ENCODE measurements around the gene ZNF732.
A peak's percentile ranks its signal among the peaks of the same experiment; 100 is the strongest.
"Not testable (repeated sequence)": the region's sequence is repeated elsewhere in the genome, so short reads cannot be mapped to it uniquely, and the experiment has no call there.

The ZNF732 gene

DNA sequence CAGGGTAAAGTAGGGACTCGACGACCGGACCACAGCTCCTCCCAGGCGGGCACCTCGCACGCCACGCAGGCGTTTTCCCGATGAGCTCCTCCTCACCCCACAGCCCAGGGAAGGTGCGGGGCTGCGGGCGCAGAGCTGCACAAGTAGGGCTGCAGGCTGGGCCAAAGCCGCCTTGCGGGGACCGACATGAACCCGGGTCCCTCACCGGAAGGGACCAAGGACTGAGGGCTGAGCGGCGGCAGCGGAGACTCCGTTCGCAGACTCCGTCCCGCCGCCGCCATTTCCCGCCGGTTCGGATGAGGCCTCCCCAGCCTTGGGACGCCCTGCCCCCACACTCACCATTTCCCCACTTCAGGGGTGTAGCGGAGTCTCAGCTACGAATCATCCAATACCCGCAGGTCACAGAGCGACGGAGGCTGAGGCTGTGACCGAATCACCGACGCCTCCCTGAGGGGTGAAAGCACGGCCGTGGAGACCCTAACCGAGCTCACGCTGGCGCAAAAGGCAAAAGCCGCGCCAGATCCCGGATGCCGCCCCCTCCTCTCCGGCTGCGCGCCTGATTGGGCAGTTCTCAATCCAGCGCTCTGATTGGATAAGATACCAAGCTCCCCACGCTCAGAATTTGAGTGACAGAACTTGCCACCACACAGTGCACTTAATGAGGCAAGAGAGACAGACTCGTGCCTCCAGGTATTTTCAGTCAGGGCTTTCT is at the start of gene ZNF732:
TSS of gene ZNF732 (minus strand) at position 506 of the 712 bp plus-strand sequence. CDS start at position 342, 164 bp downstream.
- peak; percentile 19 to 39 for DNase-seq

DNA sequence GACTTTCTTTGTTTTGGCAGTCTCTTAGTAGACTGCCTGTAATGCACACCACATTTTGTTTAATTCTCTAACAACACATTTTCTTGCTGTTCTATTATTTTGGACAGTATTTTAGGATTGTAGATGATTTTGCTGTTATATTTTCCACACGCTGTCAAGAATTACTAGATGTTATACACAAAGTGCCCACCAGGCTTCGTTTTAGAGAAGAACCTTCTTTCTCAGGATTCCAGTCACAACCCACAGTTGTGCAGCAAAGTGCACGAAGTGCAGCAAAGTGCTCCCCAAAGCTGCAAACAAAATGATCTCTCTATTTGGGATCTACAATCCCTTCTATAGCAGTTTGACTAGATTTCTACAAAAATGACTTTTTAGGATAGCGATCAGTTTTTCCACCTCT is 34.7 kb upstream of the ZNF732 start:
- DNase-seq = no peak

DNA sequence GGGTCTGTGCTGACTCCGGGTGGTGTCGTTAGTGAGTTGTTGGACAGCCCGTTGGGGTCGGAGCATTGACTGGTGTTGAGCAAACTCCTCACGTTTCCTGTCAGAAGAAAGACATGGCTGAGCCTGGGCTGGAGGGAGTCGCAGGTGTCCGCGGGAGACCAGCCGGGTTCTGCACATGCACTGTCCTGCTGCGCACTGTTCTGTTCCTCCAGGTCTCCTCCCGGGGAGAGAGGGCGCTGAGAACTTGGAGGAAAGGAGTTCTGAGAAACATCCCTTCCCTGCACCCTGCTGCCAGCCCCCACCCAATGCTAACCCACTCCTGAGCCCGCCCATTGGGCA is 33.5 kb upstream of the ZNF732 start:
- DNase-seq = no peak

DNA sequence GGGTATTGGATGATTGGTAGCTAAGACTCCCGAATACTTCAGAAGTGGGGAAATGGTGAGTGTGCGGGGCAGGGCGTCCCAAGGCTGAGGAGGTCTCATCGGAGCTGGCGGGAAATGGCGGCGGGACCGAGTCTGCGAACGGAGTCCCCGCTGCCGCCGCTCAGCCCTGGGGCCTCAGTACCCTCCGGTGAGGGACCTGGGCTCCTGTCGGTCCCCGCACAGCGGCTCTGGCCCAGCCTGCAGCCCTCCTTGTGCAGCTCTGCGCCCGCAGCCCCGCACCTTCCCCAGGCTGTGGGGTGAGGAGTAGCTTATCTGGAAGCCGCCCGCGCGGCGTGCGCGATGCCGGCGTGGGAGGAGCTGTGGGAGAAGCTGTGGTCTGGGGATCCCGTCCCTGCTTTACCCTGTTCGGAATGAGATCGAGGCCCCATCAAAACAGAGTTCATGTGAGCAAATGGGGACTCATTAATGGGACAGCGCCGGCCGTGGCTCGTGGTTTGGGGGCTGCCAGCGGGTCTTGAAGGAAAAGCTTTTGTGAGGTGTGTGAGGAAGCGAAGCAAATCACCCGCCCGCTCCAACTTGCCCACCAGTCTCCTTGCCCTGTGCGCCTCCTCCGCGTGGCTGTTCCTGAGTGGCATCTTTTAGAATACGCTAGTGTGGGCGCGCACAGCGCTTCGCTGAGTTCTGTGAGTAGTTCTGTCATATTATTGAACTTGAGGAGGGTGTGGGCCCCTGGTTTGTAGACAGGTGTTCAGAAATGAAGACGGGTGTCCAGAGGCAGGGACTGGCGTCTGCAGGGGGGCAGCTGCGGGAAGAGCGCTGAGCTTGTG is 32.9 kb upstream of the ZNF732 start:
- DNase-seq = no peak

DNA sequence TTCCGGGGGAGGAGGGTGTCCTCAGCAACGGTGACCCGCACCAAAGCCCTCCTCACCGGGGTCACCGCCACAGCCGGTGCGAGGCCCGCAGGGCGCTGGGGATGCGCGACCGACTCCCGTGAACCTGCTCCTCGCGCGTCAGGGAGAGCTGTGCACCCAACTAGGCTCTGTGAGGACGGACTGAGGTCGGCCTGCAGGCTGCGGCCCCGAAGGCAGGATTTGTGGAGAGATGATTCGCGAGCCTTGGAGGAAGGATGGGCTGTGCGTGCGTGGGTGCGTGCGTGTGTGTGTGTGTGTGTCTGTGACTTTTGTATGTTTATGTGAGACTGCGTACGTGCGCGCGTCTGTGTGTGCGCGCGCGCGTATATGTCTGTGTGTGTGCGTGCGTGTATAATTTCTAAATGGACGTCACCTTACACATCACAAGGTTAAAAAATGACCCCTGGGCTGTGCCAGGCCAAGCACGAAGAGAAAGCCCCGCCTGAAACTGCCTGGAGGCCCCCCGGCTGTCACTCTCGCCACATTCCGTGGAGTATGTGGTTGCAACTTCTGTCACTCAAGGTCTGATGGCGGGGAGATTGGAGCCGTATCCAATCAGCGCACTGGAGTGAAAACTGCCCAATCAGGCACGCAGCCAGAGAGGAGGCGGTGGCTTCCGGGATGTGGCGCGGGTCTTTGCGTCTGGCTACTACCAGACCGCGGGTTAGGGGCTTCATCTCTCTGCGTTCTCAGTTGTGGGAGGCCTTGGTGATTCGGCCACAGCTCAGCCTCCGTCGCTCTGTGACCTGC is 32.1 kb upstream of the ZNF732 start, which contains the start of gene ZNF141:
TSS of gene ZNF141 (plus strand) at position 672 of the 789 bp plus-strand sequence. CDS start 170 bp downstream, outside the sequence.
- DNase-seq = peak; percentile 94 to 99

DNA sequence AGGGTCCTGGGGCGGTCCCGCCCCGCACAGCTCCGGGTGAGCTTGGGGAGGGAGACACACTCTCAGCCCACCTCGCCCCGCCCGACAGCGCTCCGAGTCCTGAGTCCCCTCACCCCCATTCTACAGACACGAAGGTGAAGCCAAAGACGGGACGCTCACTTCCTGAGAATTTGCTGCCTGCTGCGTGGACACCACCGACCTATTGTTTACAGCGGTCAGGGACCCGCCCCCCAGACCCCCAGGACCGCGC is 31.5 kb upstream of the ZNF732 start:
- DNase-seq = peak in 1 of 2 experiments; percentile 51

DNA sequence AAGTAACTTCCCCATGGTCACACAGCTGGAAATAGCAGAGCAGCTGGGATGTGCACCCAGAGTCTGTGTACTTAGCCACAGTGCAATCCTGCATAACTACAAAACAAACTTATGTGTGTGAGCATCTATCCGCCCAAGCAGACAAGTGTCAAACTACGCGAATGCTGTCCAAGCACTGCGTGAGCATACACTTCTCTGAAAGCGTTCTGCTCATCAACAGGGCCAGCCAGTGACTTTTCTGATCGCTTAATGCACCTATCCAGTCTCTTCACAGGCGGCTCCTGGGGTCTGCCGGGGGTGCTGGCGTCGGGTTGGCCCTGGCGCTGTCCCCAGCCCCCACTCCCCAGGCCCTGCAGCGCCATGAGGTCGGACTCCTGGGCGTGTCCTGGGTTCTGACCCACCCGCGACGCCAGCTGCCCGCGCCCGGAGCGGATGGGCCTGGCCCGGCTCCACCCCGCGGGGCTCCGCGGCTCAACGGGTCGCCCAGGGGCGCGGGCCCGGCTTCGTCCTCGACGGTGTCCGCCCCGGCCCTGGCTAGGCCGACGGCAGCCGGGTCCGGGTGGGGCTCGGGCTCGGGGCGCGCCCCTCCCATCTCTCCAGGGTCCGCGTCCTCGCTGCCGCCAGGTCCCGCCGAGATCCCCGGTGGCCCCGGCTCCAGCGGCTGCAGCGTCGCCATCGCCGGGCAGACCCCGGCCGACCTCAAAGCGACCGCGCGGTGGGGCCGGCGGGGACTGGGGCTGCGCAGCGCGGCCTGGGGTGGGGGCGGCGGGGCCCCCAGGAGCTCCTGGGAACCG is 31.0 kb upstream of the ZNF732 start:
- DNase-seq = no peak

DNA sequence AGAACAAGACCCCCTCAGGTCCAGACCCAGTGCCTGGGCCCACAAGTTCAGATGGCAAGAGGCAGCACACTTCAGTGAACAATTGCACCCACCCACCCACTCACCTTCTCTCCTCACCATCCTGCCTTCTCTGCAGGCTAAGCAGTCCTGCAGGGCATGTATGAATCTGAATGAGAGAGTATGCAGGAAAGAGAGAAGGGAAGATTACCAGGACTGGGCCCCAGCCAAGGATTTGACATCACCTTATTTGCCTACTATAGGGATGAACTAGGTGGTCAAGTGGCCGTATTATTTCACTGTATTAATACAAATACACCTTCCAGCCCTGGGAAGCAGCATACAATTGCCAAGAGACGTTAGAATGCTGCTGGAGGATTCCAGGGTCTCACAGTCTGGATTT is 30.2 kb upstream of the ZNF732 start:
- DNase-seq = no peak

DNA sequence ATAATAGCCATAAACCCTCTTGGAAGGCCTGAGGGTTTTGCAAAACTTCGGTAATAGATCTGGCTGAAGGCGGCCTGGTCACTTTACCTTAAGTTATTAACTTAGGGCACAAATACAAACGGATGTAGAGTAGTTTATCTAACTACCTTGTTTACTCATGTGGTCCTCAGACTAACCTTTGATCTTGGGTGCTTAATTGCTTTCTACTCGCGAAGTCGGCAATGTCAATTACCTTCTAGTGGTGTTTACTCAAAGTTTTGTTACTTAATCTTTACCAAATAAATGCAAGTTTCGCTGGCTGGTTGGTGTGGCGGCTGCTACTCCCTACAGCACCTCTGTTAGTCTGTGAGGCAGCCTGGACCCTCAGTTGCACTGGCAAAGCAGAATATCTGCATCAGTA is 23.5 kb upstream of the ZNF732 start:
- no peak for DNase-seq

DNA sequence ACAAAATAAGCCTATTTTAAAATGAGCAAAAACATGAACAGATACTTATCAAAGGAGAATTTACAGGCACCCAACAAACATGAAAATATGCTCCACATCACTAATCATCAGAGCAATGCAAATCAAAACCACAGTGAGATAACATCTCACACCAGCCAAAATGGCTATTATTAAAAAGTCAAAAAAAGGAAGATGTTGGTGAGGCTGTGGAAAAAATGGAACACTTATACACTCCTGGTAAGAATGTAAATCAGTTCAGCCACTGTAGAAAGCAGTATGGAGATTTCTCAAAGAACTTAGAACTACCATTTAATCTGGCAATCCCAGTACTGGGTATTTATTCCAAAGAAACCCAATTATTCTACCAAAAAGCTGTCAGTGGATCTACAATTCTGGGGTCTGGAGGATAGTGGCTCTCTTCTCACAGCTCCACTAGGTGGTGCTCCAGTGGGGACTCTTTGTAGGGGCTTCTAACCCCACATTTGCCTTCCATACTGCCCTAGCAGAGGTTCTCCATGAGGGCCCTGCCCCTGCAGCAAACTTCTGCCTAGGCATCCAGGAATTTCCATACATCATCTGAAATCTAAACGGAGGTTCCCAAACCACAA is 9.1 kb upstream of the ZNF732 start:
- DNase-seq = no peak

DNA sequence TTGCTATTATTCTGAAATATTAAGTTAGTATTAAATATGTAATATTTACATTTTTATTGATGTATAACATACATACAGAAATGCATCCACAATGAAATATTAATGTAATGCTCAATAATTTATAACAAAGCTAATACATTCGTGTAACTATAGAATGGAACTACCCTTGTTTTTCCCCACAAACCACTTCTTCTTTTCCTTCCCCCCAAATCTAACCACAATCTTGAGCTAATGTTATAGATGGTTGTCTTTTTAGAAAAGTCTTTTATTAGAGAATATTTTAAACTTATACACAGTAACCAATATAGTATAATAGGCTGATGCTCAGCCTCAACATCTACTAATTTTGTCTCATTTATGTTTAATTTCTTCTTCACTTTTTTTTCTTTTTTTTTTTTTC is 4.5 kb upstream of the ZNF732 start:
- no peak for DNase-seq

DNA sequence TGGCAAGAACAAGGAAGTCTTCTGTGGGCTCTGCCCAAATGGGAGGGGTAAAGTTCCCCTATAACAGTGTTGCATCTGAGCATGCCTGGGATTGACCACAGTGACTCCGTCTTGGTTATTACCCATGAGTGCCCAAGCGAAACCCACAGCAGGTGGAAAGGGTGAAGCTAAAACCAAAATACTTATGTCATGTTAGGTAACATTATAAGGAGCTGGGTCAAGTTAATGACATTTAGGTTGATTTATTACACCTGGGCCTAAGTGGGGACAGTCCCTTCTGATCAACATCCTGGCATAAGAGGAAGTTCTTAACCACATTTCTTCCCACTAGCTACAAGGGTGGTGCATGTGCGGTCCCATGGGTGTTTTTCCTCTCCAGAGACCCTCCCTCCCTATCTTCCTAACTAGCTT is 1.3 kb upstream of the ZNF732 start:
- no peak for DNase-seq

DNA sequence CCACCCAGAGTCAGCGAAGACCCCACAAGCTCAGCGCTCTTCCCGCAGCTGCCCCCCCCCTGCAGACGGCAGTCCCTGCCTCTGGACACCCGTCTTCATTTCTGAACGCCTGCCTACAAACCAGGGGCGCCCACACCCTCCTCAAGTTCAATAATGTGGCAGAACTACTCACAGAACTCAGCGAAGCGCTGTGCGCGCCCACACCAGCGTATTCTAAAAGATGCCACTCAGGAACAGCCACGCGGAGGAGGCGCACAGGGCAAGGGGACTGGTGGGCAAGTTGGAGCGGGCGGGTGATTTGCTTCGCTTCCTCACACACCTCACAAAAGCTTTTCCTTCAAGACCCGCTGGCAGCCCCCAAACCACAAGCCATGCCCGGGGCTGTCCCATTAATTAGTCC is 758 bp downstream of the ZNF732 start:
- DNase-seq = not testable (repeated sequence)

DNA sequence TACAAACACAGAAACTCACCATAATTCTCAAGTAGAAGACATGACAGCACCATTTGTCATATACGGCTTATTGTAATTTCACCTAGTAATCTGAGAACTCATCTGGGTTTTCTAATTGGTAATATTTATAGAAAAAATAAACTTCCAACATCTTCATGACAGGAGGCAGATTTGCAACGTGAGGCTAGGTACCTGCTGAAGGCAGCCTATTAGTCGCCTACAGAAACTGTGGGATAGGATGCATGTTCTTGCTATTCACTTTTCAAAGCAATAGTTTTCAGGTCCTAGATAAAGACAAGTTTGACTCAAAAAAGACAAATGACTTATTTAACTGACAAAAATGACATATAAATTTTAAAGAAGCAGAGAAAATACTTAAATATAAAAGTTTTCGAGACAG is 2.9 kb downstream of the ZNF732 start:
- DNase-seq = no peak

DNA sequence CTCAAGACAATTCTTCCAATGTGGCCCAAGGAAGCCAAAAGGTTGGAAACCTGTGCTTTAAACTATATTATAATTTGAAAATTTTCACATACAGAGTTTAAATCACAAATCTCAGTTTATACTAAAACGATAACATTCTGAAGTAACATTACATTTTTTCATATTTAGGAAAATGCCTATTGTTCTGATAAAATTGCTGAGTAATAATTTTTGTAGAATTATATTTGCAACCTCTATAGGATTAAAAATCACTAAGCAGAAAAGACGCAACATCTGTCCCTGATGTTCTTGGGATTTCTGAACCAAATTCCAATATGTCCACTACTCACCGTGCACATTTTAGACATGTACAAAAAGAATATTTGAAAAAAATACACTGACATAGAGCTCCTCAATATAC is 10.5 kb downstream of the ZNF732 start:
- no peak for DNase-seq

DNA sequence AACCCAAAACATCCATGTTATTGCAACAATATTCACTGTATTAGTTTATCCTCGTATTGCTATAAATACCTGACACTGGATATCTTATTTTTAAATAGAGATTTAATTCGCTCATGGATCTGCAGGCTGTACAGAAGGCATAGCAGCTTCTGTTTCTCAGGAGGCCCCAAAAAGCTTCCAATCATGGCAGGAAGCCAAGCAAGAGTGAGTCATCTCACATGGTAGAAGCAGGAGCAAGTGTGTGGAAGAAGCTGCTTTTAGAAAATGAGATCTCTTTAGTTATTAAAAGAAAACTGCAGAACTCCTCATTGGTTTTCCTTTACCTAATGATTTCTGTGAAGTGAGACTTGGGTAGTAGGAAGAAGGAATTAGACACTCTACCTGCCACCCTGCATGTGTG is 16.4 kb downstream of the ZNF732 start:
- DNase-seq = no peak

DNA sequence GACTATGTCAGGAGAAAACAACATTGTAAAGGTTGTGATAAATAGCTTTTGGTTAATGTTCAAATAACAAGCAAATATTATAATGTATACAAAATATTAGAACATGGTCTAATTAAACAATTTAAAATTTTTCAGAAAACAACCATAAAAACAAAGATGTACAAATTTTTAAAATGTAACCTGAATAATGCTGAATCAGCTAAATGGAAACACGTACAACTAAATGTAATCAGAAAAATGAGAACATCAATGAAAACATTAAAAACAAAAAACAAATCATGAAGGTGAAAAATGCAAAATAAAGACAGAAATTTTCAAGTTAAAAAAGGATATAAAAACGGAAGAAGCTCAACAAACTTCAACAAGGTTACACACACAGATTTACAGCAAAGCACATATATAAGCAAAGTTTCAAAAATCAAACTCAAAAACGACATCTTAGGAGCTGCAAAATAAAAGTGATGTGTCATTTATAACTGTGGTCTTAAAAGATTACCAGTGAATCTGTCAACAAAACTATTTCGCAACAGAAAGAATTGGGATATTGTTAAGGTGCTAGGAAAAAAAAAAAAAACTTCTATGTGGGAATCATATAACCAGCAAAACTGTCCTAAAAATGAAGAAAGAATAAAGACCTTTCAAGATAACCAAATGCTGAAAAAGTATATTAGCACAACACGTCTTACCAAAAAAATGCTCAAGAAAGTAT is 31.8 kb downstream of the ZNF732 start:
- DNase-seq = no peak

DNA sequence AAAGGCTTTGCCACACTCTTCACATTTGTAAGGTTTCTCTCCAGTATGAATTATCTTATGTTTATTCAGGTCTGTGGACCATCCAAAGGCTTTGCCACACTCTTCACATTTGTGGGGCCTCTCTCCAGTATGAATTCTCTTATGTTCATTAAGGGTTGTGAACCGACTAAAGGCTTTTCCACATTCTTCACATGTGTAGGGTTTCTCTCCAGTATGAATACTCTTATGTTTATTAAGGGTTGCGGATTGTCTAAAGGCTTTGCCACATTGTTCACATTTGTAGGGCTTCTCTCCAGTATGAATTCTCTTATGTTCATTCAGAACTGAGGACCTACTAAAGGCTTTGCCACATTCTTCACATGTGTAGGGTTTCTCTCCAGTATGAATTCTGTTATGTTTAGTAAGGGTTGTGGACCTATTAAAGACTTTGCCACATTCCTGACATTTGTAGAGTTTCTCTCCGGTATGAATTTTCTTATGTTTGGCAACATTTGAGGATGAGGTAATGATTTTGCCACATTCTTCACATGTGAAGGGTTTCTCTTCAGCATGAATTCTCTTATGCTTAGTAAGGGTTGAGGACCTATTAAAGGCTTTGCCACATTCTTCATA is 33.7 kb downstream of the ZNF732 start:
- DNase-seq = no peak

DNA sequence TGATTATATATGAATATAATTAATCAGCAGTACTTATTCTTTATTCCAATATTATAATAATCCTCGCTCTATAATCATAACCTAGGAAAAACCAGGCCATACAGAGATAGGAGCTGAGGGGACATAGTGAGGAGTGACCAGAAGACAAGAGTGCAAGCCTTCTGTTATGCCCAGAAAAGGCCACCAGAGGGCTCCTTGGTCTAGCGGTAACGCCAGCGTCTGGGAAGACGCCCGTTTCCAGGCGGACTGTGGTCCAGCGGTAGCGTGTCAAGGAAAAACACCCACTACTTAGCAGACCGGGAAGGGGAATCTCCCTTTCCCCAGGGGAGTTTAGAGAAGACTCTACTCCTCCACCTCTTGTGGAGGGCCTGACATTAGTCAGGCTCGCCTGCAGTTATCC is 46.0 kb downstream of the ZNF732 start:
- not testable (repeated sequence) for DNase-seq

DNA sequence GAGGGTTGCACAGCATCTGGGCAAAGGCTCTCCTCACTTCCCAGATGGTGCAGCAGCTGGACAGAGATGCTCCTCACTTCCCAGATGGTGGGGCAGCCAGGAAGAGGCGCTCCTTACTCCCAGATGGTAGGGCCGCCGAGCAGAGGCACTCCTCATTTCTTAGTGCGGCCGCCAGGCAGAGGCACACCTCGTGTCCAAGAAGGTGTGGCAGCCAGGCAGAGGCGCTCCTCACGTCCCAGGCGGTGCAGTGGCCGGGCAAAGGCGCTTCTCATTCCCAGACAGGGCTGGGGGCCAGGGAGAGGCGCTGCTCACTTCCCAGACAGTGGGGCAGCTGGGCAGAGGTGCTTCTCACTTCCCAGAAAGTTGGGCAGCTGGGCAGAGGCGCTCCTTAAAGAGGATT is 48.8 kb downstream of the ZNF732 start:
- DNase-seq = no peak
